ENCODE results near the gene BOK.

BOK gene

DNA sequence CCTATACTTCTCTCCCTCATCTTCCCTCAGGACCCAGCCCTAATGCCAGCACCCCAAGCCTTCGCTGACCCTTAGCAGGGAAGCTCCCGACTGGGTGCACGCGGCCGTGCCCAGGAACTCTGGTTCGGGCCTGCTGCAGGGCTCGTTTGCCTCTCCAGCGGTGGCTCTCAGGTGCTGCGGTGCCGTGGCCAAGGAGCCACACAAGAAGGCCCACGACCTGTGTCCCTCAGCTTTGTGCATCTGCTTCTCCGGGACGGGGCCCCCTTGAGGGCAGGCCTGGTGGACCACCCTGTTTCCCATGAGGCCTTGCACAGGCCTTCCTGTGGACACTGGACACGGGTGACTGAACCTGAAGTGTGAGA lies 17.7 kb downstream of the BOK start:
- no peak overlapping the region for H3K4me3 ChIP-seq (ENCODE audit: low read depth in 1 of 2, low read length in 1 of 2)
- no peaks in the 10 kb centered on the region for H3K36me3 ChIP-seq
- no peaks in the 10 kb centered on the region for H3K27me3 ChIP-seq
- H3K9me3 ChIP-seq = peaks cover 5% of the 10 kb centered on the region
- H3K27ac ChIP-seq = no peak overlapping the region
- no peaks in the 10 kb centered on the region for H3K4me1 ChIP-seq (ENCODE audit: control insufficient read depth in 1 of 2, insufficient read depth in 1 of 2, low read depth in 1 of 2, low read length in 1 of 2)
- TF ChIP-seq, protein P1, sequence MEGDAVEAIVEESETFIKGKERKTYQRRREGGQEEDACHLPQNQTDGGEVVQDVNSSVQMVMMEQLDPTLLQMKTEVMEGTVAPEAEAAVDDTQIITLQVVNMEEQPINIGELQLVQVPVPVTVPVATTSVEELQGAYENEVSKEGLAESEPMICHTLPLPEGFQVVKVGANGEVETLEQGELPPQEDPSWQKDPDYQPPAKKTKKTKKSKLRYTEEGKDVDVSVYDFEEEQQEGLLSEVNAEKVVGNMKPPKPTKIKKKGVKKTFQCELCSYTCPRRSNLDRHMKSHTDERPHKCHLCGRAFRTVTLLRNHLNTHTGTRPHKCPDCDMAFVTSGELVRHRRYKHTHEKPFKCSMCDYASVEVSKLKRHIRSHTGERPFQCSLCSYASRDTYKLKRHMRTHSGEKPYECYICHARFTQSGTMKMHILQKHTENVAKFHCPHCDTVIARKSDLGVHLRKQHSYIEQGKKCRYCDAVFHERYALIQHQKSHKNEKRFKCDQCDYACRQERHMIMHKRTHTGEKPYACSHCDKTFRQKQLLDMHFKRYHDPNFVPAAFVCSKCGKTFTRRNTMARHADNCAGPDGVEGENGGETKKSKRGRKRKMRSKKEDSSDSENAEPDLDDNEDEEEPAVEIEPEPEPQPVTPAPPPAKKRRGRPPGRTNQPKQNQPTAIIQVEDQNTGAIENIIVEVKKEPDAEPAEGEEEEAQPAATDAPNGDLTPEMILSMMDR (IDR thresholded peaks at IDR 0.05) = no peak

DNA sequence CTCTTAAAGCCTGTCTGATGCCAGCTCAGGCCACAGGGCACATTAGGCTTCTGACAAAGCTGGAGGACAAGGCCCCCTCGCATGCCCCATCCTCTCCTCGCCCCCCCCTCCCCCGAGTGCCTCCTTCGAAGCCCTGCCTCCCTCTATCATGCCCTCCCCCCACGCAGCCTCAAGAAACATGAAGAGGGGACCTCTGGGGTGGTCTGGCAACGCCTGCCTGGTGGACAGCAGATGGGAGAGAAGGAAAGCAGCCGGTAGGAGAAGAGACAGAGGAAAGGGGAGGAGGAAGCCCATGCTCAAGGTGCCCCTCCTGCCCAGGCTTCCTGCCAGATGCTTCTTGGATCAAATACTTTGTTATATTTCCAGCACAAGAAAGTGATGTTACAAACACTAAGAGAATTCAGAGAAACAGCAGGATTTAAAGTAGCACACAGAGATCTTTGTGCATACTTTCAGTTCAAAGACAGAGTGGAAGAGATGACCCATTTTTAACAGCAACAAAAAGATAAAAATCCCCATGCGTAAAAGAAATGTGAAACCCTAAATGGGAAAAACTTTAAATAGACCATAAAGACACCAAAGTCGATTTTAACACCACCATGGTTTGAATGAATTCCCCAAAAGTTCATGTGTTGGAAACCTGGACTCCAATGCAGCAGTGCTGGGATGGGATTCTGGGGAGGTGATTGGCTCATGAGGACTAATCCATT lies 19.0 kb downstream of the BOK start:
- Histone ChIP-seq H3K27me3 (no peaks in the 10 kb centered on the region), H3K4me3 (ENCODE audit: low read depth in 1 of 2, low read length in 1 of 2) (no peak overlapping the region), H3K27ac (no peak overlapping the region), H3K9me3 (peaks cover 5% of the 10 kb centered on the region), H3K36me3 (no peaks in the 10 kb centered on the region), H3K4me1 (ENCODE audit: control insufficient read depth in 1 of 2, insufficient read depth in 1 of 2, low read depth in 1 of 2, low read length in 1 of 2) (no peaks in the 10 kb centered on the region)
- TF ChIP-seq, protein P1 (IDR thresholded peaks at IDR 0.05) = no peak

DNA sequence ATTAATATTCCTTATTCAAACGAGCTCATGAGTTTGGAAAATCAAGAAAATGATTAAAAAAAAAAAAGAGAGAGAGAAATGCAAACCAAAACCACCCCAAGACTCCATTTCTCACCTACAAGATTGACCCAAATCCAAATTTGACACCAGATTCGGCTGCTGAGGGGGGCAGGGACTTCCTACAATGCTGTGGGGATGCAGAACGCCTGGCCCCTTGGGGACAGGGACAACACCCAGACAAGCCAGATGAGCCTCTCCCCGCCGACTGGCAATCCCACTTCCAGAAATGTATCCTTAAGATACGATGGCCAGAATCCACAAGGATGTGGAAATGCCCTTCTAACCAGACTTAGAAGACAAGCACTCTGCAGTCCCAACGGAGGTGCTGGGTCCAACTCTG lies 20.7 kb downstream of the BOK start:
- Histone ChIP-seq H3K36me3 (peaks cover 10% of the 10 kb centered on the region), H3K9me3 (peaks cover 5% of the 10 kb centered on the region), H3K27me3 (no peaks in the 10 kb centered on the region), H3K4me1 (ENCODE audit: control insufficient read depth in 1 of 2, insufficient read depth in 1 of 2, low read depth in 1 of 2, low read length in 1 of 2) (no peaks in the 10 kb centered on the region), H3K27ac (no peak overlapping the region), H3K4me3 (ENCODE audit: low read depth in 1 of 2, low read length in 1 of 2) (no peak overlapping the region)
- TF ChIP-seq, protein P1 (IDR thresholded peaks at IDR 0.05) = no peak

DNA sequence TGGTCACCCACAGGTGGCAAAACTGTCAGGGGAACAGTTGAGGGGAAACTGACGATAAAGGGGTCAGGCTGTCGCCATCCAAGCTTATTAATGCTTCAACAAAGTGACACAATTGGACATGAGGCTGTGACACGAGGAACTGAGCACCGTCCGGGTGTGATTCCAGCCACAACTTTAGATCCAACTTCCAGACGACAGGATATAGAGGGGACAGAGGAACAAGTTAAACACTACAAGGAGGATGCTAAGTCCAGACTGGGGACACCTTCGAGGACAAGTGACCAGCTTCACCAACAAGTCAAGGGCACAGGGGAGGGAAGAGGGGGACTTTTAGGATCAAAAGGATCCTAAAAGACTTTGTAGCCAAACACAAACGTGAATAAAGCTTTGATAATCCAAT lies 23.8 kb downstream of the BOK start:
- no peaks in the 10 kb centered on the region for H3K4me1 ChIP-seq (ENCODE audit: control insufficient read depth in 1 of 2, insufficient read depth in 1 of 2, low read depth in 1 of 2, low read length in 1 of 2)
- H3K27ac ChIP-seq = no peak overlapping the region
- H3K36me3 ChIP-seq = peaks cover 14% of the 10 kb centered on the region
- no peaks in the 10 kb centered on the region for H3K27me3 ChIP-seq
- TF ChIP-seq, protein P1 (IDR thresholded peaks at IDR 0.05) = no peak
- peaks cover 9% of the 10 kb centered on the region for H3K9me3 ChIP-seq
- H3K4me3 ChIP-seq (ENCODE audit: low read depth in 1 of 2, low read length in 1 of 2) = no peak overlapping the region

DNA sequence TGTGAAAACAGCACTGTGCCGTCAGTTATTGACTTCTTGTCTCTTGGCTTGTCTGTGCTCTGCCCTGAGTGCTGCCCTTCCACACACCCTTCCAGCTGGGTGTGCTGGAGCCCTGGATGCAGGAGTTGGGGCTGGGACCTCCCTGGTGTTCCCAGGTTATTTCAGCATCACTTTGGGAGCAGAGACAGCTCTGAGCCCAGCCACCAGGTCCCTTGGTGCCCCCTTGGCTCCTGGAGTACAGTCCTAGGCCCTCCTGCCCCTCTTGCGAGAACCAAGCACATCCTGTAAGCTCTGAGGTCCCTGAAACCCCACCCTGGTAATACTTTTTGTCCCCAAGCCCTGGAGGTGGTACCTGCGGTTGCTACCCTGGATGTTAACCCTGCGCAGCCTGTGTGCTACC lies 24.3 kb downstream of the BOK start:
- no peak overlapping the region for H3K27ac ChIP-seq
- no peak overlapping the region for H3K4me3 ChIP-seq (ENCODE audit: low read depth in 1 of 2, low read length in 1 of 2)
- peaks cover 14% of the 10 kb centered on the region for H3K9me3 ChIP-seq
- no peaks in the 10 kb centered on the region for H3K4me1 ChIP-seq (ENCODE audit: control insufficient read depth in 1 of 2, insufficient read depth in 1 of 2, low read depth in 1 of 2, low read length in 1 of 2)
- no peaks in the 10 kb centered on the region for H3K27me3 ChIP-seq
- peaks cover 14% of the 10 kb centered on the region for H3K36me3 ChIP-seq
- TF ChIP-seq, protein P1 (IDR thresholded peaks at IDR 0.05) = no peak
